Activated T-helper 2 cell treated with anti-CD3 and anti-CD28 coated beads, Interferon-gamma antibody, Interleukin-2, Interleukin-4, amounts not matched to agents 10 μg/mL and 5 μg/mL and 100 μg/mL, durations not matched to agents 14 hours and 24 hours and 36 hours (primary cell): ENCODE data around the gene AUTS2. TPM values are rescaled to one million over a fixed set of nuclear protein-coding genes. Genes with fewer than 3 reads are reported as not detected.

Source experiments
- DNase-seq: peaks from one replicate; pipeline ENCODE4 v3.0.0; 2021; ENCODE audit warnings: low spot score
- H3K27ac Mint-ChIP-seq: one replicate; pipeline ENCODE4 v1.8.0; 2021; ENCODE audit warnings: mixed read lengths
- H3K27me3 Mint-ChIP-seq: one replicate; pipeline ENCODE4 v1.8.0; 2021; ENCODE audit warnings: low read depth, mixed read lengths
- H3K36me3 Mint-ChIP-seq: one replicate; pipeline ENCODE4 v1.8.0; 2021; ENCODE audit warnings: low read depth, mixed read lengths
- H3K4me1 Mint-ChIP-seq: one replicate; pipeline ENCODE4 v1.8.0; 2021; ENCODE audit warnings: low read depth, mixed read lengths
- H3K4me3 Mint-ChIP-seq: one replicate; pipeline ENCODE4 v1.8.0; 2021; ENCODE audit warnings: low read depth, mild to moderate bottlenecking, moderate library complexity, mixed read lengths
- H3K9me3 Mint-ChIP-seq: one replicate; pipeline ENCODE4 v1.8.0; 2021; ENCODE audit warnings: mixed read lengths
- intact Hi-C: fragments of 100-400 bp; cut with micrococcal nuclease; formaldehyde crosslinking; loops from one replicate; pipeline ENCODE4 v1.15.1; 2023
- total RNA-seq: library from RNA; stranded (reverse); gene quantifications from 2 replicates; pipeline ENCODE4 v1.2.3, GENCODE V29; 2022

Gene AUTS2
- total RNA-seq, 1 donor from 2014 or later = 1.1 TPM

GRCh38 chr7:69932034-69932628 is 333.9 kb downstream of the AUTS2 start:
- Mint-ChIP-seq H3K27ac (no peak overlapping the region), H3K4me1 (no peaks in the 10 kb centered on the region), H3K27me3 (no peaks in the 10 kb centered on the region), H3K4me3 (no peak overlapping the region), H3K36me3 (no peaks in the 10 kb centered on the region), H3K9me3 (no peaks in the 10 kb centered on the region)
- intact Hi-C loops = no loop called here
- no peak for DNase-seq

DNA sequence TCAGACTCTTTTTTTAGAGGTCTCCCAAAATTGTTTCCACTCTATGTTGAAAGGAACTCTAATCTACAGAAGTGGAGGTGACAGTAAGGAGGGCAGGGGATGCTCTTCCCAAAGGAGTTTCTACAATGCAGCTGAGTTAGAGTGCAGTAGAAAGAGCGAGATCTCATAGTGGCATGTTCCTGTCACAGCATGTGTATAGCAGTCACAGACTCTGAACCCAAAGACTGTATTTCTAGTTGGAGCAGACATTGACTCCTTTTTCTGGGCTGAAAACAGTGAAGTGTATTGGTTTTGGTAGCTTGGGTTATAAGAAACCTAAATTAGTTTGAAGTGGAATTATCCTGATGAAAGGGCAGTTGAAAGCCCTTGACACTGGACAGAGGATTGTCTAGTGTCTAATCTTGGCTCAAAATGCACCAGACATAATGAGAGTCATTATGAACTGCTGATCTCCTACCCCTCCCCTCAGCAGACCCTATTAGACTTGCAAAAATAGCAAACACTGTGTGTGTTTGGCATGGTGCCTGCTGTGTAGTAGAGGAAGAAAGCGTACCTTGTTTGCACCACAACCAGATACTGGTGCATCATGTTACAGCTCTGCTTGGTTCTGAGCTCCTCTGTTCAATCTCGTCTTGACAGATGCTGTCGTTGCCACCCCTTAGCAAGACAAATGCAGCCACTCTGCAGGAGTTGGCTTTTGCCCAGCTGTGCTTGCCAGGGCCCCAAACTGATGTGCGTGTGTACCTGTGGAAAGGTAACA is 336.0 kb downstream of the AUTS2 start:
- Mint-ChIP-seq H3K27ac (no peak overlapping the region), H3K27me3 (no peaks in the 10 kb centered on the region), H3K36me3 (no peaks in the 10 kb centered on the region), H3K4me3 (no peak overlapping the region), H3K9me3 (no peaks in the 10 kb centered on the region), H3K4me1 (no peaks in the 10 kb centered on the region)
- intact Hi-C loops = no loop called here
- DNase-seq = no peak

- Mint-ChIP-seq H3K9me3 (no peaks in the 10 kb centered on the region), H3K36me3 (no peaks in the 10 kb centered on the region), H3K4me1 (no peaks in the 10 kb centered on the region), H3K4me3 (no peak overlapping the region), H3K27me3 (no peaks in the 10 kb centered on the region), H3K27ac (no peak overlapping the region)
- no peak for DNase-seq
- intact Hi-C loops = no loop called here
Measured at GRCh38 chr7:69935107-69935506, 336.8 kb downstream of the AUTS2 start.

DNA sequence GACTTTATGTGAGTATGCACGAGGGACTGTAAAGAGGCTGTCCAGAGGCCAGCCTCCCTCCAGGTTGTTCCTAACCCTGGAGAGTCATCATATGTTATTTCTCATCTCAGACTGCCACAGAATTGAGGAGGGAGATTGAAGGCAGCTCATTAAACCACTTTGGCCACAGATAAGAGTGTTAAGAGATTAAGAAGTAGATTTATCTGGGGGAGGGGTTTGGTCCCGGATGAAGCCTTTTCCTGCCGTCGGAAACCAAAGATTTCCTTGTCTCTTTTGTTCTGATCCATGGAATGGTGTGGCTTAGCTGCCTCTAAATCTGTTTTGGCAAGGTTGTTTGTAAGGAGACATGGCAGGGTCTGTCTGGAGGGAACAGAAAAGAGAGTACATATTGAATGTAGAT is 338.8 kb downstream of the AUTS2 start:
- no peak for DNase-seq
- H3K4me1 Mint-ChIP-seq = no peaks in the 10 kb centered on the region
- H3K4me3 Mint-ChIP-seq = no peak overlapping the region
- no peaks in the 10 kb centered on the region for H3K27me3 Mint-ChIP-seq
- H3K36me3 Mint-ChIP-seq = no peaks in the 10 kb centered on the region
- no peak overlapping the region for H3K27ac Mint-ChIP-seq
- intact Hi-C loops = no loop called here
- no peaks in the 10 kb centered on the region for H3K9me3 Mint-ChIP-seq

DNA sequence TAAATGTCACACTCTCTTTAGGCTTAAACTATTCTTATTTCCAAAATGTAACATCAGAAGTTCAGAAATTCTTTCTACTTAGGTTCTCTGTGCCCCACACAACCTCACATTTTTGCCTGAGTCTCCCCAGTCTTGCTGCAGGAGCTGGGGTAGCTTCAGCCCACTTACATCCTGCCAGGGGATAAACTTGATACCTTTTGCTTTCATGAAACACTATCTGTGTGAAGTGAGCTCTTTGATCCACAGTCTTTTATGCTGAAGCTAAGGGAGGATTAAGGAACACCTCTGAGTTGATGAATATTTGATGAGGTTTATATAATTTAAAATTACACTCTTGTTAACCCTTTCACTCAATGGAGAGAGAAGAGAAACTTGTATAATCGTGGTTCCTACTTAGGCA is 341.0 kb downstream of the AUTS2 start:
- Mint-ChIP-seq H3K27me3 (no peaks in the 10 kb centered on the region), H3K27ac (no peak overlapping the region), H3K36me3 (no peaks in the 10 kb centered on the region), H3K9me3 (no peaks in the 10 kb centered on the region), H3K4me1 (no peaks in the 10 kb centered on the region), H3K4me3 (no peak overlapping the region)
- DNase-seq = no peak
- intact Hi-C loops = no loop called here

- H3K9me3 Mint-ChIP-seq = no peaks in the 10 kb centered on the region
- H3K4me1 Mint-ChIP-seq = no peaks in the 10 kb centered on the region
- no peaks in the 10 kb centered on the region for H3K36me3 Mint-ChIP-seq
Measured at GRCh38 chr7:69941077-69941651, 342.9 kb downstream of the AUTS2 start.

DNA sequence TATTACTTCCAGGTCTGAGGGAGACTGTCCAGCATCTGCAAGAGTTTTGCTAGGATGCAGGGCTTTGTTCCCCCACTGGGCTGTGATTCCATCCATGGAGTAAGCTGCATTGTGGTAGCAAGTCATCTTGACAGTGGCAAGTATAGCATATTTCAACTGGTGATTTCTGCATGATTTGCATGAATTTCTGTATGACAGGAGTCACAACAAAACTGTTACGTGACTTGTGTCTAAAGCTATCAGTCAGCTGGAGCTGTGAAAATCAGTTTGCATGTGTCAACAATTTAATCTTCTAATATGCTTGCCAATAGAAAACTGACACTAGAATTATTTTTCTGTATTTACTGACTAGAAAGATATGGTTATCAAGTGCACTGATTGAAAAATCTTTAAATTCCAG is 344.3 kb downstream of the AUTS2 start:
- no peaks in the 10 kb centered on the region for H3K27me3 Mint-ChIP-seq
- DNase-seq = no peak
- H3K36me3 Mint-ChIP-seq = no peaks in the 10 kb centered on the region
- no peak overlapping the region for H3K27ac Mint-ChIP-seq
- intact Hi-C loops = no loop called here
- no peak overlapping the region for H3K4me3 Mint-ChIP-seq
- no peaks in the 10 kb centered on the region for H3K4me1 Mint-ChIP-seq
- no peaks in the 10 kb centered on the region for H3K9me3 Mint-ChIP-seq

More at GRCh38 chr7:69941077-69941651, 342.9 kb downstream of the AUTS2 start:
- no peaks in the 10 kb centered on the region for H3K27me3 Mint-ChIP-seq
- DNase-seq = no peak
- H3K27ac Mint-ChIP-seq = no peak overlapping the region
- no peak overlapping the region for H3K4me3 Mint-ChIP-seq
- intact Hi-C loops = no loop called here

- DNase-seq = no peak
- no peaks in the 10 kb centered on the region for H3K9me3 Mint-ChIP-seq
- intact Hi-C loops = no loop called here
- H3K4me1 Mint-ChIP-seq = no peaks in the 10 kb centered on the region
- H3K27ac Mint-ChIP-seq = no peak overlapping the region
- H3K36me3 Mint-ChIP-seq = no peaks in the 10 kb centered on the region
- H3K4me3 Mint-ChIP-seq = no peak overlapping the region
- H3K27me3 Mint-ChIP-seq = no peaks in the 10 kb centered on the region
Measured at GRCh38 chr7:69946901-69947300, 348.6 kb downstream of the AUTS2 start.

GRCh38 chr7:69947998-69948397 is 349.7 kb downstream of the AUTS2 start:
- H3K27me3 Mint-ChIP-seq = no peaks in the 10 kb centered on the region
- no peaks in the 10 kb centered on the region for H3K9me3 Mint-ChIP-seq
- H3K27ac Mint-ChIP-seq = no peak overlapping the region
- no peak for DNase-seq
- no peaks in the 10 kb centered on the region for H3K36me3 Mint-ChIP-seq
- H3K4me1 Mint-ChIP-seq = no peaks in the 10 kb centered on the region
- intact Hi-C loops = no loop called here
- H3K4me3 Mint-ChIP-seq = no peak overlapping the region

GRCh38 chr7:69949122-69949521 is 350.8 kb downstream of the AUTS2 start:
- Mint-ChIP-seq H3K4me1 (no peaks in the 10 kb centered on the region), H3K27me3 (no peaks in the 10 kb centered on the region), H3K9me3 (no peaks in the 10 kb centered on the region), H3K4me3 (no peak overlapping the region), H3K36me3 (no peaks in the 10 kb centered on the region), H3K27ac (no peak overlapping the region)
- no peak for DNase-seq
- intact Hi-C loops = no loop called here

DNA sequence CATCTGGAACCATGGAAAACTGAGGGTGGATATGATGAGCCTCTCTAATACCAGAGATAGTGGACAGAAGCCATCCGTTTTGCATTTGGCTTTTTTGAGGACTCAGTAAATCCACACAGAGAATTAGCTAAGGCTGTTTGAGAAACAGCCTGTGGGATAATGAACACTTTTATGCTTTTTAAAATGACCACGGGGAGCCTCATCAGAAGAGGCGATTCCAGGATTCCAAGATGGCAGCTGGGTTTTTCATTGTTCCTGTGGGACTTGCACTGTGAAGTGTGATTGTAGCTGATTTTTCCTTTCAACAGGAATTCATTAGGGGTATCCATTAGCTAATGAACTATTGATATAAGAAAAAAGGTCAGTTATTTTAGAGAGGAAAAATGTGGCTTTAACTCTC is 353.2 kb downstream of the AUTS2 start:
- Mint-ChIP-seq H3K9me3 (no peaks in the 10 kb centered on the region), H3K4me3 (no peak overlapping the region), H3K36me3 (no peaks in the 10 kb centered on the region), H3K27me3 (no peaks in the 10 kb centered on the region), H3K27ac (no peak overlapping the region), H3K4me1 (no peaks in the 10 kb centered on the region)
- no peak for DNase-seq
- intact Hi-C loops = no loop called here

GRCh38 chr7:69953136-69954067 is 355.1 kb downstream of the AUTS2 start:
- no peaks in the 10 kb centered on the region for H3K27me3 Mint-ChIP-seq
- no peak overlapping the region for H3K27ac Mint-ChIP-seq
- H3K36me3 Mint-ChIP-seq = no peaks in the 10 kb centered on the region
- no peak overlapping the region for H3K4me3 Mint-ChIP-seq
- H3K9me3 Mint-ChIP-seq = no peaks in the 10 kb centered on the region
- DNase-seq = no peak
- no peaks in the 10 kb centered on the region for H3K4me1 Mint-ChIP-seq
- intact Hi-C loops = no loop called here
